Osteocyte (in vitro differentiated cells): Measurements from ENCODE around the gene THEMIS2. TPM values are rescaled to one million over a fixed set of nuclear protein-coding genes. Genes with fewer than 3 reads are reported as not detected.
A peak's percentile ranks its signal among the peaks of the same experiment; 100 is the strongest.

Experiments used
- DNase-seq: peaks from one replicate; pipeline ENCODE4 v3.0.0; 2021; ENCODE audit warnings: mixed read lengths; ENCODE audit not compliant: unreplicated experiment; ENCODE audit errors: extremely low spot score
- H3K27ac Mint-ChIP-seq: one replicate; pipeline ENCODE4 v1.8.0; 2021; ENCODE audit warnings: mild to moderate bottlenecking, mixed read lengths; ENCODE audit not compliant: unreplicated experiment
- H3K27me3 Mint-ChIP-seq: one replicate; pipeline ENCODE4 v1.8.0; 2021; ENCODE audit warnings: mixed read lengths; ENCODE audit not compliant: unreplicated experiment
- H3K36me3 Mint-ChIP-seq: one replicate; pipeline ENCODE4 v1.8.0; 2021; ENCODE audit warnings: mixed read lengths; ENCODE audit not compliant: unreplicated experiment
- H3K4me1 Mint-ChIP-seq: one replicate; pipeline ENCODE4 v1.8.0; 2021; ENCODE audit warnings: mixed read lengths; ENCODE audit not compliant: unreplicated experiment
- H3K4me3 Mint-ChIP-seq: one replicate; pipeline ENCODE4 v1.8.0; 2021; ENCODE audit warnings: mild to moderate bottlenecking, moderate library complexity, mixed read lengths; ENCODE audit not compliant: unreplicated experiment
- H3K9me3 Mint-ChIP-seq: one replicate; pipeline ENCODE4 v1.8.0; 2021; ENCODE audit warnings: mixed read lengths; ENCODE audit not compliant: unreplicated experiment
- CTCF ChIP-seq: fragments of 200-600 bp; sonication (generic); IDR thresholded peaks from 2 replicates; pipeline ENCODE4 v1.5.0; 2021; ENCODE audit warnings: antibody characterized with exemption, mild to moderate bottlenecking, moderate library complexity
- total RNA-seq: library from RNA; stranded (reverse); gene quantifications from 2 replicates; pipeline ENCODE4 v1.2.1, GENCODE V29; 2021

The THEMIS2 gene
- total RNA-seq, 1 donor from 2014 or later, result 4.0 TPM

GRCh38 chr1:27858949-27859576, 13.3 kb upstream of the THEMIS2 start:
- Mint-ChIP-seq H3K27me3 (no peaks in the 10 kb centered on the region), H3K27ac (no peak overlapping the region), H3K4me1 (peaks cover 11% of the 10 kb centered on the region), H3K9me3 (no peaks in the 10 kb centered on the region), H3K36me3 (no peaks in the 10 kb centered on the region), H3K4me3 (no peak overlapping the region)
- TF ChIP-seq CTCF, result no peak
- DNase-seq, result no peak

- DNase-seq, result no peak
- no peak for TF ChIP-seq CTCF
Measured at GRCh38 chr1:27861436-27861835, 10.9 kb upstream of the THEMIS2 start.

GRCh38 chr1:27862004-27862403, 10.3 kb upstream of the THEMIS2 start:
- TF ChIP-seq CTCF, result no peak
- Mint-ChIP-seq H3K9me3 (no peaks in the 10 kb centered on the region), H3K4me3 (no peak overlapping the region), H3K4me1 (peaks cover 12% of the 10 kb centered on the region), H3K36me3 (no peaks in the 10 kb centered on the region), H3K27me3 (no peaks in the 10 kb centered on the region), H3K27ac (no peak overlapping the region)
- no peak for DNase-seq

More at GRCh38 chr1:27861436-27861835, 10.9 kb upstream of the THEMIS2 start:
- no peak overlapping the region for H3K4me3 Mint-ChIP-seq
- peaks cover 12% of the 10 kb centered on the region for H3K4me1 Mint-ChIP-seq
- no peak overlapping the region for H3K27ac Mint-ChIP-seq
- H3K36me3 Mint-ChIP-seq, result no peaks in the 10 kb centered on the region
- H3K27me3 Mint-ChIP-seq, result no peaks in the 10 kb centered on the region
- no peaks in the 10 kb centered on the region for H3K9me3 Mint-ChIP-seq

GRCh38 chr1:27862671-27863537, 9.4 kb upstream of the THEMIS2 start:
- Mint-ChIP-seq H3K27me3 (no peaks in the 10 kb centered on the region), H3K4me1 (peaks cover 12% of the 10 kb centered on the region), H3K4me3 (no peak overlapping the region), H3K27ac (peak overlapping the region; percentile 40), H3K36me3 (no peaks in the 10 kb centered on the region), H3K9me3 (no peaks in the 10 kb centered on the region)
- no peak for TF ChIP-seq CTCF
- DNase-seq, result no peak

GRCh38 chr1:27863538-27863915, 8.8 kb upstream of the THEMIS2 start:
- H3K9me3 Mint-ChIP-seq, result no peaks in the 10 kb centered on the region
- TF ChIP-seq CTCF, result no peak
- peaks cover 11% of the 10 kb centered on the region for H3K4me1 Mint-ChIP-seq
- no peak for DNase-seq
- H3K36me3 Mint-ChIP-seq, result no peaks in the 10 kb centered on the region
- H3K27ac Mint-ChIP-seq, result peak overlapping the region; percentile 40
- H3K27me3 Mint-ChIP-seq, result no peaks in the 10 kb centered on the region
- no peak overlapping the region for H3K4me3 Mint-ChIP-seq
